Gastrocnemius medialis (tissue), 4 donors: Measurements from ENCODE around the gene GSTA5.
"Not testable (repeated sequence)": the region's sequence is repeated elsewhere in the genome, so short reads cannot be mapped to it uniquely, and the experiment has no call there.

ENCODE experiments used
- POLR2A ChIP-seq, 2 donors: fragments of 450-650 bp; IDR thresholded peaks; one replicate each; pipeline ENCODE4 v1.6.1; 2017; ENCODE audit warnings: antibody characterized with exemption in 2 of 2, mild to moderate bottlenecking in 2 of 2, moderate library complexity in 2 of 2
- TF ChIP-seq, protein P1 (sequence below), 5 experiments: fragments of 450-650 bp in 3 of 5; fragments of 200-600 bp in 2 of 5; sonication (generic) in 2 of 5; IDR thresholded peaks in 4 of 5; conservative IDR thresholded peaks in 1 of 5; 1 replicate in 4 of 5; 2 replicates in 1 of 5; pipeline ENCODE4 v1.5.1; 2016 to 2019; ENCODE audit warnings: antibody characterized with exemption in 5 of 5, mild to moderate bottlenecking in 3 of 5, moderate library complexity in 3 of 5

DNA sequence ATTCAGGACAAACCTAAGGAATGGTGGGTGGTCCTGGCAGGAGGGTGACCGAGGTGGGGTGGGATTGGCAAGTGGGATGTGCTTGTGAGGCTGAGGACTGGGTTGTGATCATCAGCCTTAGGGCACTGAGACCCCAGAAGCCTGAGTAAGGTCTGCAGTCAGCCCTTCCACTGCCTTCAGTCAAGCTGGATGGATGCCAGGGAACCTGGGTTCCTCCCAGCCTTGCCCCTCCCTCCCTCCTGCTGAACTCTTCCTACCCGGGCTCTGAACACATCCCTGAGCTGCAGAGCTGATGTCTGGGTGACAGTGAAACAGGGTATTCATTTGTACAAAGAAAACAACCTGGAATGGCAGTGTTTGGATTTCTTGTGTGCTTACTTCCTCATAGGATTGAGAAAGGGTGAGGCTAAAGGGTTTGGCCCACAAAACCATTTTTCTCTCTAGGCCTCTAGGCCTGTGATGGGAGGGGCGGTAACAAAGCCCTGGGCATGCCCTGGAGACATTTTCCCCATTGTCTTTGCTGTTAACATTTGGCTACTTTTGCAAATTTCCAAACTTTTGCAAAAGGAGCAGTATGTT is 57.8 kb downstream of the GSTA5 start:
- TF ChIP-seq, protein P1, sequence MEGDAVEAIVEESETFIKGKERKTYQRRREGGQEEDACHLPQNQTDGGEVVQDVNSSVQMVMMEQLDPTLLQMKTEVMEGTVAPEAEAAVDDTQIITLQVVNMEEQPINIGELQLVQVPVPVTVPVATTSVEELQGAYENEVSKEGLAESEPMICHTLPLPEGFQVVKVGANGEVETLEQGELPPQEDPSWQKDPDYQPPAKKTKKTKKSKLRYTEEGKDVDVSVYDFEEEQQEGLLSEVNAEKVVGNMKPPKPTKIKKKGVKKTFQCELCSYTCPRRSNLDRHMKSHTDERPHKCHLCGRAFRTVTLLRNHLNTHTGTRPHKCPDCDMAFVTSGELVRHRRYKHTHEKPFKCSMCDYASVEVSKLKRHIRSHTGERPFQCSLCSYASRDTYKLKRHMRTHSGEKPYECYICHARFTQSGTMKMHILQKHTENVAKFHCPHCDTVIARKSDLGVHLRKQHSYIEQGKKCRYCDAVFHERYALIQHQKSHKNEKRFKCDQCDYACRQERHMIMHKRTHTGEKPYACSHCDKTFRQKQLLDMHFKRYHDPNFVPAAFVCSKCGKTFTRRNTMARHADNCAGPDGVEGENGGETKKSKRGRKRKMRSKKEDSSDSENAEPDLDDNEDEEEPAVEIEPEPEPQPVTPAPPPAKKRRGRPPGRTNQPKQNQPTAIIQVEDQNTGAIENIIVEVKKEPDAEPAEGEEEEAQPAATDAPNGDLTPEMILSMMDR (IDR thresholded peaks at IDR 0.05 in 4 of 5, conservative IDR thresholded peaks at IDR 0.05 in 1 of 5): not testable (repeated sequence)
- TF ChIP-seq POLR2A (IDR thresholded peaks at IDR 0.05): not testable (repeated sequence)
